OCI-LY7 (cell line): ENCODE data around the gene HS3ST1.

Experiments used
- EZH2phosphoT487 ChIP-seq: fragments of 200-600 bp; sonication (generic); IDR thresholded peaks from 2 replicates; pipeline ENCODE4 v1.6.1; 2018; ENCODE audit warnings: low read depth, borderline replicate concordance, mild to moderate bottlenecking, mixed run types, antibody characterized with exemption, low read length, moderate library complexity, mixed read lengths
- TF ChIP-seq, protein P1 (sequence below): fragments of 200-600 bp; sonication (generic); conservative IDR thresholded peaks from 2 replicates; pipeline ENCODE4 v1.5.1; 2014; ENCODE audit warnings: mild to moderate bottlenecking, antibody characterized with exemption, low read length, moderate library complexity, mixed read lengths

GRCh38 chr4:11397146-11397545 is 31.5 kb downstream of the HS3ST1 start:
- TF ChIP-seq, protein P1, sequence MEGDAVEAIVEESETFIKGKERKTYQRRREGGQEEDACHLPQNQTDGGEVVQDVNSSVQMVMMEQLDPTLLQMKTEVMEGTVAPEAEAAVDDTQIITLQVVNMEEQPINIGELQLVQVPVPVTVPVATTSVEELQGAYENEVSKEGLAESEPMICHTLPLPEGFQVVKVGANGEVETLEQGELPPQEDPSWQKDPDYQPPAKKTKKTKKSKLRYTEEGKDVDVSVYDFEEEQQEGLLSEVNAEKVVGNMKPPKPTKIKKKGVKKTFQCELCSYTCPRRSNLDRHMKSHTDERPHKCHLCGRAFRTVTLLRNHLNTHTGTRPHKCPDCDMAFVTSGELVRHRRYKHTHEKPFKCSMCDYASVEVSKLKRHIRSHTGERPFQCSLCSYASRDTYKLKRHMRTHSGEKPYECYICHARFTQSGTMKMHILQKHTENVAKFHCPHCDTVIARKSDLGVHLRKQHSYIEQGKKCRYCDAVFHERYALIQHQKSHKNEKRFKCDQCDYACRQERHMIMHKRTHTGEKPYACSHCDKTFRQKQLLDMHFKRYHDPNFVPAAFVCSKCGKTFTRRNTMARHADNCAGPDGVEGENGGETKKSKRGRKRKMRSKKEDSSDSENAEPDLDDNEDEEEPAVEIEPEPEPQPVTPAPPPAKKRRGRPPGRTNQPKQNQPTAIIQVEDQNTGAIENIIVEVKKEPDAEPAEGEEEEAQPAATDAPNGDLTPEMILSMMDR: no peak
- TF ChIP-seq EZH2phosphoT487: no peak
